GM12878 (cell line): Measurements from ENCODE around the gene GH1. TPM values are rescaled to one million over a fixed set of nuclear protein-coding genes. Genes with fewer than 3 reads are reported as not detected.

Experiments
- ATAC-seq: fragments of 200-7000 bp; cut with Tn5 transposase; 3 replicates; pipeline ENCODE4 v1.9.1; 2020; ENCODE audit warnings: mild to moderate bottlenecking, moderate library complexity
- BruUV-seq: library from RNA; stranded (reverse); fragments of 400-500 nt; replicated peaks from 2 replicates; lab custom pipeline; 2021; lab: Mats Ljungman, UMichigan
- CTCF ChIA-PET: fragments of 300-600 bp; sonication (Branson Sonifier 250); formaldehyde crosslinking; extraction: SDS; loops from one replicate; lab custom pipeline; 2021; ENCODE audit warnings: inconsistent platforms; lab: Yijun Ruan, JAX
- POLR2A ChIA-PET: fragments of 350-600 bp; formaldehyde crosslinking; extraction: SDS; loops from one replicate; lab custom pipeline; 2021; ENCODE audit warnings: inconsistent platforms; lab: Charles Lee
- RAD21 ChIA-PET: fragments of 300-600 bp; sonication (Branson Sonifier 250); formaldehyde crosslinking; loops from one replicate; lab custom pipeline; 2023; ENCODE audit warnings: antibody characterized with exemption; ENCODE audit not compliant: unreplicated experiment; lab: Charles Lee
- SMC1A ChIA-PET: fragments of 300-600 bp; sonication (Branson Sonifier 250); formaldehyde crosslinking; loops from one replicate; lab custom pipeline; 2023; ENCODE audit not compliant: unreplicated experiment, uncharacterized antibody; lab: Charles Lee
- DNase-seq: peaks from one replicate; pipeline ENCODE4 v3.0.0-alpha.2; 2011; ENCODE audit warnings: low read depth, low spot score
- FAIRE-seq: peaks from 3 replicates; lab custom pipeline; 2011; peaks lifted over from hg19 to GRCh38; lab: Jason Lieb, UNC
- H2AFZ ChIP-seq: 2 replicates; pipeline ENCODE4 v1.6.0; 2011; ENCODE audit warnings: low read depth, low read length, control low read depth; ENCODE audit not compliant: control insufficient read depth
- H3K27ac ChIP-seq: 2 replicates; pipeline ENCODE4 v1.5.1; 2011; ENCODE audit warnings: control low read depth; ENCODE audit not compliant: control insufficient read depth, insufficient read depth
- H3K27me3 ChIP-seq, 2 experiments: replicated peaks in 1 of 2; 2 replicates each; pipeline versions ENCODE4 v1.6.0 to v1.6.1; 2011; ENCODE audit warnings: low read length in 1 of 2; ENCODE audit not compliant: control insufficient read depth in 2 of 2, insufficient read depth in 2 of 2
- H3K36me3 ChIP-seq, 2 experiments: 2 replicates each; pipeline ENCODE4 v1.5.1; 2011; ENCODE audit warnings: low read length in 1 of 2; ENCODE audit not compliant: control insufficient read depth in 2 of 2, insufficient read depth in 2 of 2
- H3K4me1 ChIP-seq: 2 replicates; pipeline ENCODE4 v1.6.1; 2011; ENCODE audit warnings: mild to moderate bottlenecking, low read length, moderate library complexity, mixed read lengths; ENCODE audit not compliant: control insufficient read depth, insufficient read depth
- H3K4me2 ChIP-seq: 2 replicates; pipeline ENCODE4 v1.6.0; 2011; ENCODE audit warnings: control low read depth; ENCODE audit not compliant: control insufficient read depth, insufficient read depth
- H3K4me3 ChIP-seq: fragments of 200-600 bp; sonication (generic); 2 replicates; pipeline ENCODE4 v1.5.1; 2016
- H3K79me2 ChIP-seq: 2 replicates; pipeline ENCODE4 v1.6.0; 2011; ENCODE audit warnings: low read length; ENCODE audit not compliant: control insufficient read depth, insufficient read depth
- H3K9ac ChIP-seq: 2 replicates; pipeline ENCODE4 v1.8.0; 2011; ENCODE audit warnings: low read length, control low read depth, mixed read lengths; ENCODE audit not compliant: control insufficient read depth, insufficient read depth
- H3K9me3 ChIP-seq: replicated peaks from 3 replicates; pipeline ENCODE4 v1.5.1; 2011; ENCODE audit warnings: mild to moderate bottlenecking, low read length; ENCODE audit not compliant: control insufficient read depth, insufficient read depth
- H4K20me1 ChIP-seq: 2 replicates; pipeline ENCODE4 v1.6.0; 2011; ENCODE audit not compliant: control insufficient read depth, insufficient read depth
- CHD1 ChIP-seq: IDR thresholded peaks from 2 replicates; pipeline ENCODE4 v1.6.1; 2012; ENCODE audit warnings: low read depth, low read length, improper control_type of control experiment
- CREM ChIP-seq: IDR thresholded peaks from 2 replicates; pipeline ENCODE4 v1.6.1; 2014; ENCODE audit warnings: antibody characterized with exemption, low read depth
- CTCF ChIP-seq, 3 experiments: IDR thresholded peaks in 2 of 3; conservative IDR thresholded peaks in 1 of 3; 2 replicates each; pipeline ENCODE4 v1.5.1; 2011; ENCODE audit warnings: low read depth in 3 of 3, low read length in 3 of 3, mild to moderate bottlenecking in 3 of 3, control low read depth in 2 of 3, moderate library complexity in 2 of 3, inconsistent platforms in 1 of 3, mixed read lengths in 1 of 3; ENCODE audit not compliant: control insufficient read depth in 2 of 3, insufficient read depth in 1 of 3; ENCODE audit errors: extremely low read depth in 1 of 3
- EP300 ChIP-seq, 2 experiments: fragments of 150-350 bp in 1 of 2; IDR thresholded peaks; 2 replicates each; pipeline ENCODE4 v1.6.1; 2011 to 2012; ENCODE audit warnings: low read depth in 2 of 2, low read length in 2 of 2, borderline replicate concordance in 1 of 2, improper control_type of control experiment in 1 of 2, inconsistent platforms in 1 of 2; ENCODE audit not compliant: control insufficient read depth in 1 of 2
- GABPA ChIP-seq: IDR thresholded peaks from 2 replicates; pipeline ENCODE4 v1.6.1; 2014; ENCODE audit warnings: antibody characterized with exemption, low read depth, mild to moderate bottlenecking, inconsistent platforms
- IRF5 ChIP-seq: fragments of 450-650 bp; IDR thresholded peaks from 2 replicates; pipeline ENCODE4 v1.6.1; 2017; ENCODE audit warnings: borderline replicate concordance
- JUNB ChIP-seq: IDR thresholded peaks from 2 replicates; pipeline ENCODE4 v1.6.1; 2016; ENCODE audit warnings: antibody characterized with exemption, mild to moderate bottlenecking
- MYC ChIP-seq: IDR thresholded peaks from 2 replicates; pipeline ENCODE4 v1.6.1; 2011; ENCODE audit warnings: mild to moderate bottlenecking, low read length, moderate library complexity, inconsistent platforms; ENCODE audit not compliant: insufficient read depth, insufficient replicate concordance, insufficient read length, severe bottlenecking
- NR2C1 ChIP-seq: fragments of 450-650 bp; IDR thresholded peaks from 2 replicates; pipeline ENCODE4 v1.6.1; 2017; ENCODE audit warnings: antibody characterized with exemption, mild to moderate bottlenecking, moderate library complexity
- NR2C2 ChIP-seq: IDR thresholded peaks from 2 replicates; pipeline ENCODE4 v1.6.1; 2011; ENCODE audit warnings: borderline replicate concordance, low read depth; ENCODE audit not compliant: control insufficient read depth, insufficient read length
- PKNOX1 ChIP-seq: fragments of 450-650 bp; IDR thresholded peaks from 2 replicates; pipeline ENCODE4 v1.6.1; 2016; ENCODE audit warnings: mild to moderate bottlenecking
- RCOR1 ChIP-seq: conservative IDR thresholded peaks from 2 replicates; pipeline ENCODE4 v1.6.1; 2012; ENCODE audit warnings: low read depth, low read length, improper control_type of control experiment
- SMARCA5 ChIP-seq: fragments of 450-650 bp; IDR thresholded peaks from 2 replicates; pipeline ENCODE4 v1.6.1; 2017; ENCODE audit warnings: mild to moderate bottlenecking
- SP1 ChIP-seq: IDR thresholded peaks from one replicate; pipeline ENCODE4 v1.6.1; 2011; ENCODE audit warnings: low read depth, low read length
- USF2 ChIP-seq: IDR thresholded peaks from 2 replicates; pipeline ENCODE4 v1.6.1; 2011; ENCODE audit warnings: low read depth, low read length, improper control_type of control experiment, borderline replicate concordance
- YY1 ChIP-seq: IDR thresholded peaks from 2 replicates; pipeline ENCODE4 v1.6.1; 2011; ENCODE audit warnings: low read depth, mild to moderate bottlenecking, low read length
- WGBS: methylation state at CpG from one replicate; pipeline ENCODE4 v1.1.6; 2016; ENCODE audit warnings: low lambda C conversion rate; ENCODE audit not compliant: insufficient replicate concordance, insufficient coverage; ENCODE audit errors: missing lambda C conversion rate; 5-methylcytosine and 5-hydroxymethylcytosine counted together
- in situ Hi-C: fragments of 300-500 bp; cut with MboI; formaldehyde crosslinking; loops from 9 replicates; pipeline ENCODE4 v1.14.3; 2018; ENCODE audit warnings: mixed read lengths
- intact Hi-C: fragments of 100-400 bp; cut with micrococcal nuclease; formaldehyde crosslinking; loops from one replicate; pipeline ENCODE4 v1.14.2; 2022; ENCODE audit not compliant: unreplicated experiment
- polyA plus RNA-seq, 11 experiments: library from polyadenylated mRNA; depleted of rRNA in 4 of 11; unstranded in 6 of 11; stranded (reverse) in 5 of 11; fragments of >200 nt; fragmentation: Nextera tagmentation in 4 of 11; fragmentation: Illumina TruSeq in 1 of 11; extraction: Ambion mirVana in 4 of 11; extraction: Trizol in 1 of 11; gene quantifications; 1 replicate in 1 of 11; 2 replicates in 10 of 11; pipeline versions ENCODE4 v1.2.1 to v1.2.3, GENCODE V29; 2011 to 2016; ENCODE audit warnings: inconsistent platforms in 2 of 11, missing spikeins in 2 of 11, low read depth in 1 of 11
- total RNA-seq, 4 experiments: library from RNA; depleted of rRNA in 3 of 4; stranded (reverse); fragments of >200 nt in 3 of 4; fragmentation: Illumina TruSeq in 1 of 4; extraction: Trizol in 1 of 4; gene quantifications; 2 replicates each; pipeline versions ENCODE4 v1.2.1 to v1.2.3, GENCODE V29; 2013 to 2021
- TF ChIP-seq, protein P1 (sequence below): IDR thresholded peaks from 2 replicates; pipeline ENCODE4 v1.6.1; 2011; ENCODE audit warnings: low read depth, mild to moderate bottlenecking, low read length, moderate library complexity, borderline replicate concordance; ENCODE audit errors: extremely low read depth

GH1 gene
- total and polyA plus RNA-seq, 10 of the 15 experiments (the other 5 are each of a cell fraction or from before 2014, with no cell fraction given): 0.13 to 0.42 TPM; not detected in 8

- Histone ChIP-seq H3K9me3 (no peaks in the 10 kb centered on the region), H3K27ac (peak overlapping the region; percentile 89), H3K79me2 (peaks cover 32% of the 10 kb centered on the region), H4K20me1 (no peaks in the 10 kb centered on the region), H3K4me1 (peaks cover 41% of the 10 kb centered on the region), H3K4me3 (peak overlapping the region; percentile 98), H3K36me3 (peaks cover 7 to 11% of the 10 kb centered on the region in 2 experiments; a peak in 2 of 4 replicates), H2AFZ (peak overlapping the region; percentile 72), H3K27me3 (no peaks in the 10 kb centered on the region), H3K9ac (peak overlapping the region; percentile 86), H3K4me2 (peak overlapping the region; percentile 88)
- TSS peak; percentile 93 for BruUV-seq
- POLR2A ChIA-PET: interaction anchor here (0.6 to 5.9 kb wide), 10 partner anchors 10 to 201 kb away, joined by 3 to 68 read pairs (median 7); partner anchors contain the start of genes ERN1 and ICAM2
- RAD21 ChIA-PET: interaction anchor here (0.7 to 9.0 kb wide), 12 partner anchors 12 to 331 kb away, joined by 3 to 130 read pairs (median 7); partner anchors contain the start of genes GH1, ICAM2 and TEX2
- CTCF ChIA-PET: interaction anchor here (0.7 to 8.7 kb wide), 17 partner anchors 9 to 480 kb away, joined by 3 to 153 read pairs (median 4); partner anchors contain the start of genes GH1 and ICAM2
- in situ Hi-C loops (no loop called here), intact Hi-C loops (no loop called here)
- no peak for DNase-seq
- no peak for FAIRE-seq
- WGBS: 64% methylated on average over 4 of the region's 4 CpGs
- ATAC-seq: peak; percentile 31
- SMC1A ChIA-PET: interaction anchor here (0.7 to 9.0 kb wide), 12 partner anchors 12 to 201 kb away, joined by 3 to 111 read pairs (median 6); partner anchors contain the start of genes GH1 and ICAM2
- no peak for TF ChIP-seq PKNOX1
- peak in 1 of 3 experiments; percentile 14; a peak in 2 of 6 replicates for TF ChIP-seq CTCF (IDR thresholded peaks at IDR 0.05 in 2 of 3, conservative IDR thresholded peaks at IDR 0.05 in 1 of 3; ENCODE audit: control insufficient read depth in 2 of 3, extremely low read depth in 1 of 3, insufficient read depth in 1 of 3, low read depth in 3 of 3, low read length in 3 of 3)
- TF ChIP-seq JUNB: no peak
- 0 out of 2 replicates have a peak, but pooled peaks have one; percentile 77 for TF ChIP-seq YY1
- TF ChIP-seq EP300 (IDR thresholded peaks at IDR 0.05; ENCODE audit: borderline replicate concordance in 1 of 2, control insufficient read depth in 1 of 2, low read depth in 2 of 2, low read length in 2 of 2): no peak
- no peak for TF ChIP-seq IRF5
- no peak for TF ChIP-seq USF2
- TF ChIP-seq RCOR1: 0 out of 2 replicates have a peak, but pooled peaks have one; percentile 20
- TF ChIP-seq, protein P1, sequence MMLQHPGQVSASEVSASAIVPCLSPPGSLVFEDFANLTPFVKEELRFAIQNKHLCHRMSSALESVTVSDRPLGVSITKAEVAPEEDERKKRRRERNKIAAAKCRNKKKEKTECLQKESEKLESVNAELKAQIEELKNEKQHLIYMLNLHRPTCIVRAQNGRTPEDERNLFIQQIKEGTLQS: no peak
- TF ChIP-seq NR2C1: no peak
- no peak for TF ChIP-seq GABPA
- TF ChIP-seq CREM: no peak
- TF ChIP-seq NR2C2: no peak
- TF ChIP-seq SMARCA5: peak; percentile 97
- TF ChIP-seq CHD1: no peak
- no peak for TF ChIP-seq MYC
- TF ChIP-seq SP1: no peak
Measured at GRCh38 chr17:63932721-63933120, 14.1 kb upstream of the GH1 start.
